CD4-positive, alpha-beta T cell treated with Interleukin-17A for 4 hours (primary cell): ENCODE measurements around the gene PSMD5.
A peak's percentile ranks its signal among the peaks of the same experiment; 100 is the strongest.
"Not testable (repeated sequence)": the region's sequence is repeated elsewhere in the genome, so short reads cannot be mapped to it uniquely, and the experiment has no call there.

ENCODE experiments used
- DNase-seq: peaks from one replicate; pipeline ENCODE4 v3.0.0-alpha.2; 2020; ENCODE audit warnings: mixed read lengths

PSMD5 gene

DNA sequence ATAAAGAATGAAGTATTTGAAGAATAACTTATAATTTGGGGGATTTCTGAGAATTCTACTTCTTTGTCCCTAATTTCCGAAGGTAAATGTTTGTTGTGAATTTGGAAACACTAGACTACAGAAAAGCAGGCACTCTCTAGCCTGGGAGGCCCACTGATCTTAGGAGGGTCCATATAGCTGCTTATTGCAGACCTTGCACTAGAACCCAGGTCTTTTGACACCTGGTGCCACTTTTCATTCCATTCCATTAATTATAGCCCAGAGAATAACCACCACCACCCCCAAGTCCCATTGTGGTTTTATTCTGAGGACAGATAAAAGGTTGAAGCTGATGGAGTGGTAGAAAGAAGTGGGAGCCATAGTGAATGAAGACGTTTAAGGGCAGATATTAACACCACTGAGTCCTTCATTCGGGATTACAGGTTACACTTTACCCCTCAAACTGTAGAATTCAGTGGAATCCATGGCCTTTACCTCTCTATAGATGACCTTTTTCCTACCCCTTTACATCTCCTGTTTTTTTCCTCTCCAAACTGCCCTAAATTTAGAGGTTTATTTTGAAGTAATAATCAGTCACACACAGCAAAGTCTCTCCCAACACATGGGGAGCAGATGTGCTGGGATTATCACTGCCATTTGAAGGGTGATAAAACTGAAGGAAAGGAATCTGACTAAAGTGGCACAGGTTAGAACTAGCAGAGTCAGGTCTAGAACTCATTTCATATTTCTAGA is 12.0 kb upstream of the PSMD5 start:
- no peak for DNase-seq

DNA sequence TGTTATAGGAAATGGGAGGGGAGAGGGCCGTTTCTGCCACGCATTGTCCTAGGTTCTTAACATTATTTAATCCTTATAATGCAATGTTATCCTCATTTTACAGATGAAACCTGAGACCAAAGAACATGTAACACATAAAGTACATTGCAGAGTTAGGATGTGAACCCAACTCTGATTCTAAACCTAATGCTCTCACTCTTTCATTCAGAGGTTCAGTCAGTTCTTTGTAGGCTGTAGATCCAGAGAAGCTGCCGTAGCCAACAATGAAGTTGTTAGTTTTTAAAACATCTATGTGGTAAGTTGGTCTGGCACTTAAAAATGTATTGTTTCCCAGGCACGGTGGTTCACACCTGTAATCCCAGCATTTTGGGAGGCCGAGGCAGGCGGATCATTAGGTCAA is 10.5 kb upstream of the PSMD5 start:
- no peak for DNase-seq

DNA sequence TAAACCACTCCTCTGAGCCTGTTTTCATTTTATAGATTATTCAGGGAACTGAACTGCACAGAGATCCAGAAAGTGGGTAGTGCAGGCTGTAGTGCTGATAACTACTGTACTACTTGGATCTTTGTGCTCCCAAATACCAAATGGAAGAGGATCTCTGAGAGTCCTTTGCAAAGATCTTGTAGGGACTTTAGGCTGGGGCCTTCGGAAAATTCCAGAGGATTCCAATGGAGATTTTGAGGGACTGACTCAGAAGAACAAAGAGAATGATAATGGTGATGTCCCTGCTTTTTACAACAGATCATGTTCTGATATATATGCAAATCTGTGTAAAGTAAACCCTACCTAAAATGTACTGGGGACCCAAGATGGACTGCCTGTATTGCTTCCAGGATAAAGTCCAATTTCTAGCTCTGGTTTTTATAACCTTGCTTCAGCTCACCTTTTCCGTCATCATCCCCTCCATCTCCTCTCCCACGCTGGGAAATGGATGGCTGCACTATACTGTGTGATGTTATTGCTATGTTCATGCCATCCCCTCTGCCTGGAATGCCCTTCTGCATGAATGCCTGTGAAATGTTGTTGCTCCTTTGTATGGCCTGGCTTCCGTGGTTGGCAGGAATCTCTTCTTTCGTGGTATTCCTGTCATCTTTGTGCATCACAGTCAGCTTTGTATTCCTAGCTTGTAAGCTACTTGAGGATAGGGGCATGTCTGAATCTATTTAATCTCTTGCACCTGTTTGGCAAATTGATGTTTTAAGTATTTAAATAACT is 9.7 kb upstream of the PSMD5 start:
- no peak for DNase-seq

DNA sequence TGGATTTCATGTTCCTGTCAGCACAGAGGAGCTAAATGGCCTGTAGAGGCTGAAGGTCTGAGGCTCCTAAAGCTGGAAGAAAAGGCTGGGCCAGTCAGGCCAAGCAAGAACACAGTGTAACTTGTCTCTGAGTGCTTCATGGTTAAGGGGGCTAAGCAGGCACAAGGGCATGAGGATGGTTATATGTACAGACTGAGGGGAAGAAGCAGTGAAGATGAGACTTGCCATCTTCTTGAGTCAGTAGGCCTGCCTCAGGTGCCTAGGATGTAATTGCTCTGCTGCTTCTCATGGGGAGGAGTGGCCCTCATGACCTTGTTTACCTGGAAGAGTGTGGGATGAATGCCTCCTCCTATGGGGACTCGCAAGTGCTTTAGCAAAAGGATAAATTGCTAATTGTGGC is 8.7 kb upstream of the PSMD5 start:
- DNase-seq, result no peak

DNA sequence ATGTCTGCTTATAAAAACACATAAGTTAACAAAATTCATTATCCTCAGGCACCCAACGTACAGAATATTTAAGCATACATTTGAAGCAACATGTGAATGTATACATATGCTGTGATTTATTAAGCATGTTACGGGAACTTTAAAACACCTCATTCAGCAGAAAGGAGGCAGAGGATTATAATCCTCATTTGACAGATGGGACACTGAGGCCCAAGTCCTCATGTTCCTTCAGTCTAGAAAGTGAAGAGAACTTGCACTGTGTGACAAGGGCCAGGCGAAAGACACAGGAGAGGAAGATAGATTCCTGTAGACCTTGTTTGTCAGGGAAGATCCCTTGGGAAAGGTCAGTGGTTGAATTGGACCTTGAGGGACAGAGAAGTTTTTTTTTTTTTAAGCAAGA is 7.6 kb upstream of the PSMD5 start:
- no peak for DNase-seq

DNA sequence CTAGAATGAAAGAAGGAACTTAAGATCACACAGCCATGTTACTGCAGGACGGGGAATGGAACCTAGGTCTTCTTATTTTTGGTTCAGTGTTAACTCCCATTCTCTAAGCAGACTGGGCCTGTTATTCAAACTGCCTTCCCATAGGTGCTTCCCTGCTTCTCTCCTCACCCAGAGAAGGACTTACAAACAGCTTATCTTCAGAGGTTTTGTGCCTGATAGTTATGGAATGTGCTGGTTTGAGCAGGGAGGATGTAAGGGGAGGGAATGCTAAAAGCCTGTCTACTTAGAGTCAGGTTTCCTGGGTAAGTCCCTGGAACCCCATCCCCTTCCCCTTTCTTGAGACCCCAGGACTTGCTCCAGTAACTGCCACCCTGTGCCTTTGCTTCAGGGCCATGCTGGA is 4.2 kb upstream of the PSMD5 start:
- no peak for DNase-seq

DNA sequence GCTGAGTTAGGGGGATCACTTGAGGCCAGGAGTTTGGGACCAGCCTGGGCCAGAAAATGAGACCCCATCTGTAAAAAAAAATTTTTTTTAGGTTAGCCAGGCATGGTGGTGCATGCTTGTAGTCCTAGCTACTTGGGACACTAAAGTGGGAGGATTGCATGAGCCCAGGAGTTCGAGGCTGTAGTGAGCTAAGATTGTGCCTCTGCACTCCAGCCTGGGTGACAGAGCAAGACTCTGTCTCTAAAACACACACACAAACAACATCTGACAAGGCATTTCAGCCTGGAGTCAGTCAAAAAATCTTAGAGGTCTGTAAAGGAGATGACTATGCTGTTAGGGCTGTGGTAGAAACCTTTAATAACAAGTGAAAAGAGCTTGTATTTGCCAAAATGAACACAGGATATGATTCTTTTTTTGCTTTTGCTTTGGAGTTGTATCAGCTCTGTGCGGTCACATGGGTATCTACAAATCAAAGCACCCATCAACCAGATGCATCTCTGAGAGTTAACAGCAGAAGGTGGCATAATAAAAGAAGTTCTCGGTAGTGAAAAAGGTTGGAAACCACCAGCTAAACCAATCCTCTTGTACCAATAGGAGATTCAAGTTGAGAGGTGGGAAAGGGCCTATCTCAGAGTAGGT is 3.6 kb upstream of the PSMD5 start:
- DNase-seq, result peak; percentile 50

DNA sequence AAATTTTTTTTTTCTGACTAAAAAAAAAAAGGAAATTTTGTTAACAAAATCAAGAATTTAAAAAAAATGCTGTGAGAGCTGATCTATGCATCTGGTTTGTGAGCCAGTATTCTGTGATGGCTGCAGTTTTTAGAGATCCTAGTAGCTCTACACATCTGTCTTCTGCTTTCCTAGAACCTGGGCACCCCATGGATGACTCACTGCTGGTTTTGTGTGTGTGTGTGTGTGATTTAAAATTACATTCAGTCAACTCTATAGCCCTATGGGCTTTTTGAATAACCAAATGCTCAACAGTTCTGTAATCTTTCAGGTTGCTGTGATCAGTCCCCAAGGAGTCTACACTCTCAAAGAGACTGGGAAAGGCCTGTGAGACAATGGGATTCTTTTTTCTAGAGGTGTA is 2.5 kb upstream of the PSMD5 start:
- peak; percentile 53 for DNase-seq

DNA sequence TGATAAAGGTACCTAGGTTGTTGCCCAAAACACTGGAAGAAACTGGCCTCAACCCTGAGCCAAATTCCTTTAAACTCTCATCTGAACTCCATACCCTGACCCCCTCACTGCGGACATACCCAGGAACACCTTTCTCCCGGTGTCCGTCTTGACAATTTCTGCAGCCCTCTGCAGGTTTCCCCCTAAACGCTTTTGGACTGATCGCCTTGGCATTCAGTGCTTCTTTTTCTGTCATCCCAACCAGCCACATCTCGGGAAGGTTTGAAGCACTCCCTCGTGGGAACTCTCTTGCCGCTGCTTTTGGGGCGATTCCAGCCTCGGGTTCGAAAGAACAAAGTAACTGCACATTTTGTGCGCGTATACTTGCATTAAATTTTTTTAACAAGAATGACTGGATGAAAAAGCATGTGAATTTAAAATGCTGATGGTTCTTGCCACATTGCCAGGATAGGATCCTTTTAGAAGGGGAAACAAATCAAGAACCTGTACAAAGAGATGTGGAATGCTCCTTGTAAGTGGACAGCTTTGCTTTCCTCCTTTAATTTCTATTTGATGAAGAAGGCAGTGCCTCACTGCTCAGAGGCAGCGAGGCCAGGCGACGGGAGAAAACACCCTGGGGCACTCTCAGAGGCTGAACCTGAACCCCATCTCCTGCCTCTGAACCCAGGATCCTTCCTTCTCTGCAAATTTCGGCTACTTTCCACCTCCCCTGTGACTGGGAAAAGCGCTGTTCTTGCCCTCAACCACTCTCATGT is 615 bp downstream of the PSMD5 start:
- DNase-seq, result no peak

DNA sequence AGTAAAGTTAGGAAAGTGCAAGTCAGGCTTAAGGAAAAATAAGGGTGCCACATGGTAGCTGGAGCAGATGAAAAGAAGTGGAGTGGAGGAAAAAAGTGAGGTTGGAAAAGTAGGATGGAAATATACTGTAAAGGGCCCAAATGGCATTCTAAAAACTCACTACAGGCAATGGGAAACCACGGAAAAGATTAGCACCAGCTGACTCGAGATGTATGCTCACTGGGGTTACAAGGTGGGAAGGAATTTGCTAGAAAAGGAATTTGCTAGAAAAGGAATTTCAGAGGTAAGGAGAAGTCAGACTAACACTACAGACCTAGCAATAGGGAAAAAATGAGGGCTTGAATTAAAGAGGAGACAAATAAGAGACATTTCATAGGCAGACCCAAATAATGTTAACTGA is 3.6 kb downstream of the PSMD5 start:
- DNase-seq, result no peak

DNA sequence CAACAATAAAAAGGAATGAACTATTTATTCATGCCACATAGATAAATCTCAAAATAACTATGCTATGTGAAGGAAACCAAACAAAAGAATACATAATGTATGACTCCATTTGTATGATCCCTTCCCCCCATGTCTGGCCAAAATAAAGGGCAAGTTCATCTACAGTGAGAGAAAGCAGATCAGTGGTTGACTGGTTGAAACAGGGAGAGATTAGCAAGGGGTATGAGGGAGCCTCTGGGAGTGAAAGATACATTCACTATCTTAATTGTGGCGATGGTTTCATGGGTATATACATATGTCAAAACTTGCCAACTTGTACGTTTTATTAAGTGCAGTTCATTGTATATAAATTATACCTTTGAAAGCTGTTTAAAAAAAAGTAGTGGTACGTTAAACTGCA is 4.8 kb downstream of the PSMD5 start:
- DNase-seq, result no peak

DNA sequence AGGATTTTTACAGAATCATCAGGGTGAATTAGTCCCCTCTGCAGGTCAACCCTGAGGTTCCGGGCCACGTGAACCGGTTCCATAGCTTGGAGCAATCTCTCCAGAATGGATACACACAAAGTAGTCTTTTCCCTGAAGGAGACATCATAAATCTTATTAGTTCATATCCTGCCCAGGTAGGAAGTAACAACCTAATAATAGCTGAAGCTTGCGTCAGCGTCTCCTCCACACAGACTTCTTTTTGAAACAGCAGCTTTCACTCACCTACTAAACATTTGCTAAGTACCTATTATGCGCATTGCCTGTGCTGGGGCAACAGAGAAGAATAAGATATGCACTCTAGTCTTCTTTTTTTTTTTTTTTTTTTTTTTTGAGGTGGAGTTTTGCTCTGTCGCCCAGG is 9.4 kb downstream of the PSMD5 start:
- no peak for DNase-seq

DNA sequence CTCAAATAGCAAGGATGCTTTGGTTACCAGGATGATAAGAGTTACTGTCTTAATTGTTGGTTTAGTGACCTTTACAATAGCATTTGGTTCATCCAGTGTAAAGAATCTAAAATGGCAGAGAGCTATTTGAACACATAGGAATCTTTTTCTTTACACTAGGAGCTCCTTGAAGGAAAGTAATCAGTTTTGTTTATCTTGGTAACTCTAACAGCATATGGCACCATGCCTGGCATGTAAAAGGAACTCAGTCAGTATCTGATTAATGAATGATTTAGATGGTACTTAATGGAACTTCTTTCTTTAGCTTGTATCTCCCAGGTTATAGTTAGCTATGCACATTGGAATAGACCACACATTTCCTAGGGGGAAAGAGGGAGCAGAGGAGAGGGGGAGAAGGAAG is 9.9 kb downstream of the PSMD5 start:
- DNase-seq, result no peak

DNA sequence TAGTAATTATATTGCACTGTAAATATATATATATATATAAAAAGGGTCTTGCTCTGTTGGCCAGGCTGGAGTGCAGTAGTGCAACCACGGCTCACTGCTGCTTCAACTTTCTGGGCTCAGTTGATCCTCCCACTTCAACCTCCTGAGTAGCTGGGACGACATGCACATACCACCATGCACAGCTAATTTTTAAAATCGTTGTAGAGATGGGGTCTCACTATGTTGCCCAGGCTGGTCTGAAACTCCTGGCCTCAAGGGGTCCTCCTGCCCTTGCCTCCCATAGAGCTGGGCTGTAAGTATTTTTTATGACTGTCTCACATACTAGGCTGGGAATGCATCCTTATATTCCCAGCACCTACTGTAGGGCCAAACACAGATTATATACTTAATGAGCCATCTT is 11.9 kb downstream of the PSMD5 start:
- DNase-seq, result no peak

DNA sequence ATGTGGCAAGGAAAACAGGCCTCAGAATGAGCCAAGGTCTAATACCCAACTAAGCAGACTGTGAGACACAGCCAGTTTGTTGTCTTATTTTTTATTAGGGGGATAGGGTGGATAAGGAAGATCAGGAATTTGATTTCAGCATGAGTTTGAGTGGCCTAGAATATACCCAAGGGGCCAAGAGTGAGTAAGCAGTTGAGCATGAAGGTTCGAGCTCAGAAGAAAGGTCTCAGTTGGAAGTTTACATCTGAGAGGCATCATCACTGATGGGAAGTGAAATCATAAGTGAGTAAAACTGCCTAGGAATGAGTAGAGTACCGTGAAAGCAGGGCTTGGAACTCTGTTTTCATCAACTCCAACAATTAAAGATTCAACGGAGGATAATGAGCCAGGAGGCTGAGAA is 12.6 kb downstream of the PSMD5 start:
- no peak for DNase-seq

DNA sequence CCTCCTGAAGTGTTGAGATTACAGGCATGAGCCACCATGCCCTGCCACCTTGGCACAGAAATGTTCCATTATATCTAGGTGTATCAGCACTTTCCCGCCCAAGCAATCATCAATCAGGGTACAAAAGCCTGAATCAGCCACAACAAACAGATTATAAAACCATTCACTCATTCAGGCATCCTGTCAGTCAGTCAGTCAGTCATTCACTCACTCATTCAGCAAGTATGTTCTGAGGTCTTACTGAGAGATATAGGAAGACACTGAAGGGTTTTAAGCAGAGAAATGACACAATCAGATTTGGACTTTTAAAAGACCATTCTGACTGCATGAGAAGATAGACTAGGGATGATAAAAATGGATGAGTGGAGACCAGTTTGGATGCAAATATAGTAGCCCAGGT is 13.1 kb downstream of the PSMD5 start:
- no peak for DNase-seq

DNA sequence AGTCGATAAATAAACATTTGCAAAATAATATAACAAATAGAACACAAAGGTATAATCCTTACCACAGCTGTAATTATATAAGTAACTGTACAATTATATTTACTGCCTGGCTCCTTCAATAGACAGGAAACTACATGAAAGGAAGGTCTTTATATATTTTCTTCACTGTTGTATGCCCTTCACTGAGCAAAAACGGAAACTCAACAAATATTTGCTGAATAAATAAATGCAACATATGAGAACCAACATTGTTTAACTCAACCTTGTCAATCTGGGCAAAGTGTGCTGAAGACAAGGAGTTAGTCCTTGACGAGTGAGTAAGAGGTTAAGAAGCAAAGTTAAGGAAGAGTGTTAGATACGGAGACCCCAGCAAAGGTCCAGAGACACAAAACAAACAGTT is 22.6 kb downstream of the PSMD5 start:
- no peak for DNase-seq

DNA sequence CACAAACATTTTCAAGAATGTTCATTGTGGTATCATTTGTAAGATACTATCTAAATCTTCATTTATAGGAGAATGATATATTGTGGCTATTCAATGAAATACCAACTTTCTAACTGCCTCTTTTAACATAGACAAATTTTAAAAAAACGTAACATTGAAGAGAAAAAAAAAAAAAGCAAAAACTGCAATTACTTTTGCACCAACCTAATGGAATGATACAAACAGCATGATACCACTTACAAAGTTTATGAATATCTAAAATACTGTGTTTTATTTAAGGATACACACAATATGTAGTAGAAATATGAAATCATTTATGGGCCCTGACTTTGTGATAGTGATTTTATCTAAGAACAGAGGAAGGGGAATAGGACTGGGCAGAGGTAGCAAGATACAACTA is 24.1 kb downstream of the PSMD5 start:
- no peak for DNase-seq

DNA sequence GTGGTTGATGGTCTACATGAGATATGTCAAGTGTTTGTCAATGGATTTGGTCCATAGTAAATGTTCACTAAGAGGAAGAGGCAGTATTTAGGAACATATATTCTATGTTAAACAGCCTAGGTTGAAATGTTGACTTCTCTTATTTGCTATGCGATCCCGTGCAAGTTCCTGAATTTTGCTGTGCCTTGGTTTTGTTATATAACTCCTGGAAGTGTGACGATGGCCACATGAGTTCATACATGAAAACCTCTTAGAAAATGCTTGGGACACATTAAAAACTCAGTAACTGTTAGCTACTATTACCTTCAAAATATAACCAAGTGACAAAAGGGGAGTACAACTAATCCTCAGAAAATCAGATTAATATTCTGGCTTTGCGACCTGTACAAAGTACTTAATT is 27.6 kb downstream of the PSMD5 start:
- no peak for DNase-seq

DNA sequence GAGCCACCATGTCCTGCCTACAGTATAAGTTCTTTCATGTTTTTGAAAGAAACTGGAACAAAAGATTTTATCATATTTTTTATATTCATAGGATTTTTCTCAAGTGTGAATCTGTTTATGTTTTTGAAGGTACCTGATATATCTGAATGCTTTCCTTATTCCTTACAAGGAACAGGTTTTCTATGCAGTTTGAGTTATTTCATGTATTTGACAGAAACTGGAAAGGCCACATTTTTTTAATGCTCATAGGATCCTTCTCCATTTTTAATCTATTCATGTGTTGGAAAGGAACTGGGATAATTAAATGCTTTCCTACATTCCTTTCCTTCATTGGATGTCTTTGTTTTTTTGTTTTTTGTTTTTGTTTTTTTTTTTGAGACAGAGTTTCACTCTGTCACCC is 33.8 kb downstream of the PSMD5 start:
- no peak for DNase-seq

DNA sequence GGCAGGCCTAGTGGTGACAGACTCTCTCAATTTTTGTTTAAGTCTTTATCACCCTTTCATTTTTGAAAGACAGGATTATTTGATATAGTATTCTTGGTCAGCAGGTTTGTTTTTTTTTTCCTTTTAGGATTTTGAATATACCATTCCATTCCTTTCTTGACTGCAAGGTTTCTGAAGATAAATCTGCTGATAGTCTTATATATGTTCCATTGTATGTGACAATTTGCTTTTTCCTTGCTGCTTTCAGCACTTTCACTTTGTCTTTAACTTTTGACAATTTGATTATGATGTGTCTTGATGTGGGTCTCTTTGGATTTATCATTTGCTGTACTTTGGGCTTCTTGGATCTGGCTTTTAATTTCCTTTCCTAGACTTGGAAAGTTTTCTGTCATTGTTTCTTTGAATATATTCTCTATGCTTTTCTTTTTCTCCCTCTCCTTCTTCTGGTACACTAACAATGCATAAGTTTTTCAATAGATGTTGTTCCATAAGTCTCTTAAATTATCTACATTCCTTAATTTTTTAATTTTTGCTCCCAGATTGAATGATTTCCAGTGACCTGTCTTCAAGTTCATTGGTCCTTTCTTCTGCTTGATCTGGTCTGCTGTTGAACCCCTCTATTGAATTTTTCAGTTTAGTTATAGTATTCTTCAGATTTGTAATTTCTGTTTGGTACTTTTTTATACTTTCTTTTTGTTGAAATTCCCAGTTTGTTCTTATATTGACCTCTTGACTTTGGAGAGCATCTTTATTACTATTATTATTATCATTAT is 34.9 kb downstream of the PSMD5 start:
- no peak for DNase-seq

DNA sequence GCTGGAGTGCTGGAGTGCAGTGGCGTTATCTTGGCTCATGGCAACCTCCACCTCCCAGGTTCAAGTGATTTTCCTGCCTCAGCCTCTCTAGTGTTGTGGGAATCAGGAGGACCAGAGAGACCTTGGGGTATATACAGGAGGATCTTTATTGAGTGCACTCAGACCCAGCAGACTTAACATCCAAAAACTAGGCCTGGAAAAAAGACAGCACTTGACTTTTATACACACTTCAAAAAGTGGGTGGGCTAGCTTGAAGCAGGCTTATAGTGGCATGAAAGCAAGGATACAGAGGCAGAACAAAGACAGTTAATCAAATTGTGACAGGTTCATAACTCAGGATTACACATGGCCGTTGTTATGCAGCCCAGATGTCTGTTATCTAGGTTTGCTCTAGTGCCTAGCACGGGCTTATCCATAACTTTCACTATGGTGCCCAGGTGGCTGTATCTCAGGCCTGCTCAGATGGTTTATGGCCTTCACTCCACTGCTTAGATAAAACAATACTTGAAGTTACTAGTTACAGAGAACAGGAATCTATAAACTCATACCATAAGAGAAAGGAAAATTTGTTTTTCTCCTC is 37.8 kb downstream of the PSMD5 start:
- DNase-seq, result not testable (repeated sequence)
